Inferior parietal cortex (tissue), 1 donor: ENCODE results near the gene SNAP47.

Experiments used
- DNase-seq: peaks from one replicate; pipeline ENCODE4 v3.0.0-alpha.2; 2016; ENCODE audit errors: extremely low spot score

Gene SNAP47

DNA sequence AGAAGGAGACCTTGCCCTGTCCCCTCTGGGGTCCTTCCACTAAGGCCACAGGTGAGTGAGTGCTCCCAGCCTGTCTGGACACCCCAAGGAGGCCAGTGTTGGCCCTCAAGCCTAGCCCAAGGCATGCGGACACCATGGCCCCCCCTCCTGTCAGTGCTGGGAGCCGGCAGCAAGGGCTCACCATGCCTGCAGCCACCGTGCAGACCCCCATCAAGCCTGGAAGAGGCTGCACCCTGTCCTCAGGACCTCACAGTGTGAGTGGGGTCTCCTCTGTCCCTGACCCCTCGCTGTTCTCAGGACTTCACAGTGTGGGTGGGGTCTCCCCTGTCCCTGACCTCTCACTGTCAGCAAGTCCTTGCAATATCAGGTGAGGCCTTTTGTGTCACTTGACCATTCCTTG is 47.0 kb downstream of the SNAP47 start:
- DNase-seq = no peak

DNA sequence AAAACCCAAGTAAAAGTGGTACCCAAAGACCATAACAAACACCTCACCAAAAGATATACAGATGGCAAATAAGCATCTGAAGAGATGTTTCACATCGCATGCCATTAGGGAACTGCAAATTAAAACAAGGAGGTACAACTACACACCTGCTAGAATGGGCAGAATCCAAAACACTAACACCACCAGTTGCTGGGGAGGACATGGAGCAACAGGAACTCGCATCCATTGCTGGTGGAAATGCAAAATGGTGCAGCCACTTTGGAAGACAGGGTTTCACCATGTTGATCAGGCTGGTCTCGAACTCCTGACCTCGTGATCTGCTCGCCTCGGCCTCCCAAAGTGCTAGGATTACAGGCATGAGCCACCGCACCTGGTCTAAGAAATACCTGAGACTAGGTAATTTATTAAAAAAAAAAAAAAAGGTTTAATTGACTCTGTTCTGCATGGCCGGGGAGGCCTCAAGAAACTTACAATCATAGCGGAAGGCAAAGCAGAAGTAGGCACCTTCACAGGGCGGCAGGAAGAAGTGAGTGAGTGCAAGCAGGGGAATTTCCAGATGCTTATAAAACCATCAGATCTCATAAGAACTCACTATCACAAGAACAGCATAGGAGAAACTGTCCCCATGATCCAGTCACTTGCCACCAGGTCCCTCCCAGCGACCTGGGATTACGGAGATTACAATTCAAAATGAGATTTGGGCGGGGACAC is 50.0 kb downstream of the SNAP47 start:
- DNase-seq = no peak

GRCh38 chr1:227785805-227786671 is 50.8 kb downstream of the SNAP47 start:
- DNase-seq = no peak

DNA sequence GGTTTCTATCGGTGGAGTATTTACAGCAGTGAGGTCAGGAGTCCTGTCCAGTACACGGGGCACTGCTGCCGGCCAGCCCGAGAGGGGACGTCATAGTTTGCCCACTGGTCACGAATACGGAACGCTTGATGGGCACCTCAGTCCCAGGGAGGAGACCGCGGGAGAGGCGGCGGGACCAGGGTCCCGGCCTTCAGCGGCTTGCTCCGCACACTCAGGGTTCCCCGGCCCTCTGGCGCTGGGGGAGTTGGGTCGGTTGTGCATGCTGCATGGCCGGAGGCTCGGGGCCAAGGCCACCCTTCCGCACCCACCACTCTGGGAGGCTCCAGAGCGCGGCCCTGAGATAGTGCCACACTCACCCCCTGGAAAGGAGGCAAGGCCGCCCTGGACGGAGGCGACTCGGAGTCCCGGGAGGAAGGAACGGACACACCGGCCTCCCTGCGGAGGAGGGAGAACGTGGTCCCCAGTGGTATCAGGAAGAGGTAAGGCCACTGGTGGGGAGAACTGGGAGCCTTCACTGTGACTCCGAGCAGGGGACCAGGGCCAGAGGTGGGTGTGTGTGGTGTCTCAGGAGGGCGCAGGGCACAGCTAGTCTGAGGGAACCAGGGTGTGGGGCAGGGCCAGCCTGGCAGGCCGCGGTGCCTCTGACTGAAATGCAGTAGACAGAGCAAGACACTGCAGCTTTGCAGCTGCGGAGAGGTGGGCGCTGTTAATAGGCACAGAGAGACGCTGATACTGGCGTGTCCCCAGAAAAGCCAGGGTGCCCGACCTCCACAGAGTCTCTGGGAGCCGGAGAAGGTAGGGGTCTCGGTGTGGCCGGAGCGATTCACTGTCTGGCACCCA is 51.7 kb downstream of the SNAP47 start:
- no peak for DNase-seq

DNA sequence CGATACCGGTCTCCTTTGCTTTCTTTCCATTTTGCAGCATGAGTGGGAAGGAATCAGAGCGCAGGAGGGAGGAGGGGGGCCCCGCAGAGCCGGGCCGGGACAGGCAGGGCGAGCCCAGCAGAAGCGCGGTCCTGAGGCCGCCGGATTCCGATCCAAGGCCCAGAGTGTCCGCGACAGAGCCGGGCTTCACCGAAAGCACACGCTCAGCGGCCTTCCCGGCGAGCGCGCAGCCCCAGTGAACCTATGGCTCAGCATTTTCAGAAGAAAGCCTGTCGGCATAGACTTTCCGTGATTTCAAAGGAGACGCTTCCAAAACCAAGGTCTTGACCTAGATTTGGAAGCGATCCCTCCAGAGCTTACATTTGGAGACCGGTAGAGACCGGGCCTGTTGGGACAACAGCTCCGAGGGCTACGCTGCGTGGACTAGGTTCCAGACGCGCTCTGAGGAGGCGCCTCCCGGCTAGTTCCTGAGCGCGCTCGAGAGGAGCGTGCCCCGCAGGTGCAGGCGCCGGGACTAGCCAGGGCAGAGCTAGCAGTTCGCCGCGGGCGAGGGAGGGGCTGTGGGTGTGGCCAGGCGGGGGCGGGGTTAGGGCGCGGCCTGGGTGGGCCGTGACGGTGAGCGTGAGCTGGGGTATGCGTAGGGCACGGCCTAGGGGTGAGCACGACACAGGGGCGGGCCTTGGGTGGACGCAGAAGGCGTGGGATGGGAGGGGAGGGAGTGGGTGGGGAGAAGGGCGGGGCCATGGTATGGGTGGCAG is 52.5 kb downstream of the SNAP47 start:
- DNase-seq = peak; percentile 54

GRCh38 chr1:227788271-227789083 is 53.2 kb downstream of the SNAP47 start:
- DNase-seq = no peak

GRCh38 chr1:227789084-227790033 is 54.1 kb downstream of the SNAP47 start:
- DNase-seq = no peak

- no peak for DNase-seq
Measured at GRCh38 chr1:227790034-227790400, 54.8 kb downstream of the SNAP47 start.

- DNase-seq = no peak
Measured at GRCh38 chr1:227790868-227791267, 55.6 kb downstream of the SNAP47 start.

DNA sequence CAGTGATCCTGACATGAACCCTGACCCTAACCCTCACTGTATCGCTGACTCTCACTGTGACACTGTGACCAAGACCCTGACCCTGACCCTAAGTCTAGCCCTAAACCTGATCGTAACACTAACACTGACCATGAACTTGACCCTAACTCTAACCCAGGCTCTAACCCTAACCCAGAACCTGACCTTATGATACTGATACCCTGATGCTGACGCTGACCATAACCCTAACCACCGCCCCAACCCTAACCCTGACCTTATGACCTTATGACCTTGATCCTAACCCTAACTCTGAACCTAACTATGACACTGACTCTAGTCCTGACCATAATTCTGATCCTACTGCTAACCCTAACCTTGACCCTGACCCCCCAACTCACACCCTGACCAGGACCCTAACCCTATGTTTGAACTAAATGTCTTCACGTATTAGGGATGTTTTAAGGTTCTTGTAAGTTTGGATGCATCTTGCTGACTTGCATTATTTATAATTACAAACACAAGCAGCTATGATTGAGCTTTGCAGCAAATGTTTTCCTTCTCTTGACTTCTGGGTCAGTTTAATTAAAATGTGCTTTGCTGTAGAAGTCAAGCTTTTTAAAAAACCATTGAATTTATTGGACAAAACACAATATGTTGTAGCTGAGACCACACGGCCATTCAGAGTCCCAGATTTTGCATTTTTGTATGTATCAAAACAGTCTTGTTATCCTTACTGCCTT is 56.3 kb downstream of the SNAP47 start:
- no peak for DNase-seq

DNA sequence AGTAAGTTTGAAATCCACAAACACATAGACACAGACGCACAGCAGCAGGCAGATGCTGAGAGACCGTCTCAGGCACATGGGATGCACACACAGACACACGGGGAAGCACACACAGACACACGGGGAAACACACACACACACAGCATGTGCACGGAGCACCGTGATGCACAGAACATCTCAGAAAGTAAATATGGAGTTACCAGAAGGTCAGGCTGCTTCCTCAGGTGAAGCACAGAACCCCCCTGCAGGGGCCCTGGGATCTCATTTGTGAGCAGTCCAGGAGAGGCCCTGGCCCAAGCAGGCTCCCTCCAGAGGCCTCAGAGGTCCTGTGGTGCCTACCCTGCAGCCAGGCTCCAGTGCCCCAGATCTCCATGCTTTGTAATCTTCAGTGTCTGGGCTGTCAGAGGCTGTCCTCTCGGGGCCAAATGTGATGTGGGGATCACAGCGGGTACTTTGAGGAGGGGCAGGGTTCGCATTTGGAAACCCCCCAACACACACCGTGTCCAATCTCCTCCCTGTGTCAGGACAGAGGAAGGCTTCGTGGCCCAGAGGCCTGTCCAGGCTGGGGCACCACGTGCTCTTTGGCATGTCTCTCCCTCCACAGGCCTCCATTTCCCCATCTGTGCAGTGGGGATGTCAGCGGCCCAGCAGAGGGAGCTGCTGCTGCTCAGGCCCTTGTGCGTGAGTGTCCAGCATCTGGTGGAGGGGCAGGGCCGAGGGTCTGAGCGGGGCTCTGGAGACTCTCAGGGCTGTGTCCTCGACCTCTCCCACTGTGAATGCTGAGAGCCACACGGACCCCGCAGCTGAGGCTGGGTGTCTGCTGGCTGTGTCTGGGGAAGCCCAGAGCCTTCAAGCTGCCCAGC is 57.2 kb downstream of the SNAP47 start:
- no peak for DNase-seq

- no peak for DNase-seq
Measured at GRCh38 chr1:227793079-227793947, 58.1 kb downstream of the SNAP47 start.

DNA sequence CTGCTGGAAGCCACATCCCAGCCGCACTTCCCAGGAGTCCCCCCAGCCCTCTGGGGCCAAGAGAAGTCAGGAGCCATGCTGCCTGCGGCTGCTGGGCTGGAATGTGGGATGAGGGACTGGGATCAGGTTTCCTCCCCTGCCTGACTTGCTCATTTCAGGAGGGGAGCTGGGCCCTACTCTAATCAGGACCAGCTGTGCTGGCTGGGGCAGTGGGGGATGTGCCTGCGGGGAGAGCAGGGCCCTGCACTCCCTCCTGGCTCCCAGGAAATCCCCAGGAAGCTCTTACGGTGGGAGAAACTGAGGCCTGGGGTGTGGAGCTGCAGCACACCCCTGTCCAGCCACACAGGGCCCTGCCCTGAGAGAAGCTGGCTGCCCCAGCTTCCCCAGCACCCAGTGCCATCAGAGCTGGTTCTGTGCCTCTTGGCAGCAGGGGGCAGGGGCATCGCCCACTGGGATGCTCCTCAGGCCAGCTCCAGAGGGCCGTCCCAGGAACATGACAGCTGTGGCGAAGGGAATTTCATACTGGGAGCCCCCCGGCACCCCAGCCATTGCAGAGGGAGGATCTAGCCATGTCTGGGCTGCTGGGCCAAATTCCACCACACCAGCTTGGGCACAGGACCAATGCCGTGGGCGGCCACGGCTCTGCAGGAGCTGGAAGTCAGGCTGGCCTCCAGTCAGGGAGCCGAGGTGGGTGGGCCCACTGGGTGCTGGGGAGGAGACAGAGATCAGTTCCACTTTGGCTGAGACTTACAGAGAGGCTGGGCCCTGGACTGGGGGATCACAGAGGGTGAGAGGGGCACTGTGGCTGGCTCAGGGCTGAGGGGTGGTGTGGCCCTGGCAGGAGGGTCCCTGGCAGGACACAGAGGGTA is 58.9 kb downstream of the SNAP47 start:
- no peak for DNase-seq

GRCh38 chr1:227794817-227795192 is 59.6 kb downstream of the SNAP47 start:
- DNase-seq = no peak

GRCh38 chr1:227795732-227796131 is 60.5 kb downstream of the SNAP47 start:
- no peak for DNase-seq

DNA sequence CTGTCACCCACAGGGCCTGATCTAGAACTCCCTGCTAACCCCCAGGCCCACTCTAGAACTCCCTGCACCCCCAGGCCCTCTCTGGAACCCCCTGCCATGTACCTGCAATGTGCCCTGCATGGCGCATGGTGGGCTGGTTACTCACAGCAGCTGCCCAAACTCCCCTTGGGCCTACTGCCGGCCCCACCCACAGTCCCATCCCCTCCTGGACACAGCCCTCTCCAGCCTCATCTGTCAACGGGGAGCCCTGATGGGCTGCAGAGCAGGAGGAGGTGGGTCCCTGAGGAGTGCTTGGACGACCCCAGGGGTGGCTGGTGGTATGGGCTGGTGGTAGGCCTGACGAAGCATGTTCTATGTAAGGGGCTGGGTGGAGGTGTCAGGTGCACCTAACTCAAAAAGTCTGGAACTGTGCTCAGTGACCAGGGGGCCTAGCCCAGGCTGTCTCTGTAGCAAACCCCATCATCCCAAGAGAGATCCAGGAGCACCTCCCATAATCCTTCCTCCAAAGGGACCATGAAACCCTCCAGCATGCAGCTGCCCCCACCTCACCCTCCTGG is 61.2 kb downstream of the SNAP47 start:
- no peak for DNase-seq
